IPS DF 4.7 (cell line): ENCODE results near the gene GID8.
"Not testable (repeated sequence)": the region's sequence is repeated elsewhere in the genome, so short reads cannot be mapped to it uniquely, and the experiment has no call there.

ENCODE experiments used
- DNase-seq: peaks from one replicate; pipeline ENCODE4 v3.0.0-alpha.2; 2013; ENCODE audit warnings: low spot score; ENCODE audit errors: extremely low read depth

The GID8 gene

DNA sequence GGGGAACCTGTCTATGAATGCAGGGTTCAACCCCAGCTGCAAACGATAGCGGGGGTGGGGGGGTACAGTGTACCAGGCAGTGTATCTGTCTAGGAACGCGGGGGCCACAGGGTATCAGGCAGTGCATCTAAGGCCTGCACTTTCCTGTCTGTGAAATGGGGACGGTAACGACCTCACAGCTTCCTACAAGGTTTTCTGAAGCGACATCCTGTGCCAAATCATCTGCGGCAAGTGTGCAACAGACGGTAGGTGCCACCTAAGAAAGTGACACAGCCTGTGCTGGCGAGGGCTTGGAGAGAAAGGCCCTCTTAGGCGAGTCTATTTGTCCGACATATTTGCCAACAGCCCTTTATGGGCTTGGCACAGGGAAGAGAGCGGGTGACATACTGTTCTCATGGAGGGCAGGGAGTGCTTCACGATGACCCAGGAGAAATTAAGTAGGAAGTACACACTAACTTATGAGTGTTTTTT, 15.5 kb upstream of the GID8 start:
- no peak for DNase-seq

DNA sequence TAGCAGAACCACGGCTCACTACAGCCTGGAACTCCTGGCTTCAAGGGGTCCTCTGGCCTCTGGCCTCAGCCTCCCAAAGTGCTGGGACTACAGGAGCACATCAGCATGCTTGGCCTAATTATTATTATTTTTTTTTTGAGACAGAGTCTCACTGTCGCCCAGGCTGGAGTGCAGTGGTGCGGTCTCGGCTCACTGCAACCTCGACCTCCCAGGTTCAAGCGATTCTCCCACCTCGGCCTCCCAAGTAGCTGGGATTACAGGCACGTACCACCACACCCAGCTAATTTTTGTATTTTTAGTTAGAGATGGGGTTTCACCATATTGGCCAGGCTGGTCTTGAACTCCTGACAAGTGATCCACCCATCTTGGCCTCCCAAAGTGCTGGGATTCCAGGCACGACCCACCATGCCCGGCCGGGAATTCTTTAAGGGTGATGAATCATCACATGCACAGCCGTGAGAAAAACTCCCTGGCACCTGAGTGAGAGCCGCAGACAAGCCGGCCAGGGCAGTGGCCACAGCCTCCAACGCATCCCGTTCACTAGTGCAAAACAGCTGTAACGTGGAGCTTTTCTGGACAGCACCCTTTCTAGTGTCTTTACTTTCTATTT, 14.8 kb upstream of the GID8 start:
- not testable (repeated sequence) for DNase-seq

DNA sequence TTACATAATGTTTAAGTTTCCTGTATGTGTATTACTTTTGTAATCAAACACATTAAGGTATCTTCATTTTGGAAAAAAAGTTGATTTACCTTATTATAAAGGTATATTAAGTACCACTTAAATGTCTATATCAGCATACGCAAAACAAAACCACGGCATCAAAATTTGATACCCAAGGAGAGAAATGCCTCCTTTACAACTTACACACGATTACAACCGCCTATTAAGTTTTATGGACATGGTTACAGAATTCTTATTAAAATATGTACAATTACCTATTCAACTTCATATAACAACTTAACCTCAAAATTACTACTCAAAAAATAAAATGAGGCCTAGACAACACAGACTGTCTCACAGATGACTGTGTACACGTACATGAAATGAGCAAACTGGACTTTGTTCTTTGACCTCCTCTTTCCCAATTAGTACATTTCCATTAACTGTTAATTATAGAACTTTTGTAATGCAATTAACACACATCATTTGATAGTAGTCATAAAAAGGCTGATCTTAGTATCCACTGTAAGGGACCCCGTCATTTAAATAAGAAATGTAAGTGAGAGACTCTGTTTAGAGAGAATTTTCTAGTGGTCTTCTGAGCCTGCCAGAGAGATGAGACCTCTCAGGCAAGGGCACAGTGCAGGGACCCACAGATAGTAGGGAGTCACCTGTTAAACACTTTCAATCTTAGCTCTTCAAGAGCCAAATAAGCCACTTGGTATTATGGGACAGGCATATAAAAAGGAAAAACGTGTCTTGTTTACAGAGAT, 14.1 kb upstream of the GID8 start:
- no peak for DNase-seq

DNA sequence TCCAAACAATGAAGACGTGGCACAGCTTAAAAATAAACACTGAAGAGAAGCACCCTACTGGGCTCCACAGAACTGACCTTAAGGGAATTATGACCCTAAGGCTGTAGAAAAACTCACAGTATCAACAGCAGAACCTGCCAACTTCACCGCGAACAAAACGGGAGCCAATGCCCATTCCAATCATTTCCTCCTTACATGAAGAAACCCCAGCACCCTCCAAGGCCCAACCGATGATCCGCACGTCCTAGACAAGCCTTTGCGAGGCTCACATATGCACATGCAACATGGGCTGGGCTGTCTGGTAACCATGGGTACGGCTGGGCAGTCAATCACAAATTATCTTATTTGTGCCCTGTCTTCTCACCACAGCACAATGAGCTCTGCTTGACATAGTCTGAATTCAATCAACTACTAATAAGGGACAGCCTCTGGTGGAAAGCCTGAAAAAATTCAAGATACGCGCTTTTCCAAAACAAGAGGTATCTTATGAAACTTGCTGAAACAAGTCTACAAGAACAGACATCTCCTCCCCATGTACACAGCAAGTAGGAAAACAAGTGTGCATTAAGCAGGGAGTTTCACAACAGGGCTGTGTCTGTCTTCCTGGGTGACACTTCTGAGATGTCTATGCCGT, 13.4 kb upstream of the GID8 start:
- no peak for DNase-seq

DNA sequence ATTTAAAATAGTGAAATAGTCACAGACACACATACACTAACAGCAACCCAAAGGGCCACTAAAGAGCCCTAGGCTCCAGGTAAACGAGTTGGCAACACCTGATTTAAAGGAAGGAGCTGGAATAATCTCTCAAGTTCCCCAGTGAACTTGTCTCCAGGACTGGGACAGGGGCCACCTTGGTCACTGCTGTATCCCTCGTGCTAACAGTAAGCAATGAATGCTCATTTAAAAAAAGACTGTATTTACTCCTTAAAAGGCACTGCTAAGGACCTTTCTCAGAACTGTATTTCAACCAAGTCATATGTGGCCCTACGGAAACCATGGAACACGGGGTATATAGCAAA, 12.9 kb upstream of the GID8 start:
- DNase-seq, result no peak

DNA sequence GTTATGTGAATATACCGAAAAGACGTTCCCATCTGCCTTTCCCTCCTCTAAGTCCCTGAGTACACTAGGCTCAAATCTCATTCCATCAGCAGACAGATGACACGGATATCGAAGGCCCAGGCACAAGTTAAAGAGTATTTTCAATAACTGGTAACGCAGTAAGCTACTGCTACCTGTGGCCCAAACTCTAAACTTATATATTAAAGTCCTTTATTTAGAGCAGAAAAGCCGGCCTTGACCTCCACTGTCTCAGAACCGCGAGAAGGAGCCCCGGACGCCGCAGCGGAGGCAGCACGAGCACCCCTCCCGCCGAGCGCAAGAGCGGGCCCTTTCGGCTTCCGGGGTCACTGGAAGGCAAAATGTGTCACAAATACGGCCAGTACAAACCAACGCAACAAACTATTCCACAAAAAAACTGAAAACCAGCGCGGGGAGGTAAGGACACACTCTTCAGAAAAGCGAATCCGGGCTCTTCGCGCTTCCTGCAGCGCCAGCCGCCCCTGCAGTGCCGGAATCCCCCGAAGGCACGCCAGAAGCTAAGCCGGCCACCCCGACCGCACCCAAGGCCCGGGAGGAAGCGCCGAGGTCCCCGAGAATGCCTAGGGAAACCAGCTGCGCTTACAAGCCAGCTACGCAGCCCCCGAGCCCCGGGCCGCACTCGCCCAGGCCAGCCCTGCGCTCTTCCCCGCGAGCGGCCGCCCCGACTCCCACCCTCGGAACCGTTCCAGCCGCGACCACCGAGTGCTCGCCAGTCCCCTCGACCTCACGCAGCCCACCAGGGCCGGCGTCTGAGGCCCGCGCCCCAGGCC, 12.3 kb upstream of the GID8 start:
- DNase-seq, result no peak

DNA sequence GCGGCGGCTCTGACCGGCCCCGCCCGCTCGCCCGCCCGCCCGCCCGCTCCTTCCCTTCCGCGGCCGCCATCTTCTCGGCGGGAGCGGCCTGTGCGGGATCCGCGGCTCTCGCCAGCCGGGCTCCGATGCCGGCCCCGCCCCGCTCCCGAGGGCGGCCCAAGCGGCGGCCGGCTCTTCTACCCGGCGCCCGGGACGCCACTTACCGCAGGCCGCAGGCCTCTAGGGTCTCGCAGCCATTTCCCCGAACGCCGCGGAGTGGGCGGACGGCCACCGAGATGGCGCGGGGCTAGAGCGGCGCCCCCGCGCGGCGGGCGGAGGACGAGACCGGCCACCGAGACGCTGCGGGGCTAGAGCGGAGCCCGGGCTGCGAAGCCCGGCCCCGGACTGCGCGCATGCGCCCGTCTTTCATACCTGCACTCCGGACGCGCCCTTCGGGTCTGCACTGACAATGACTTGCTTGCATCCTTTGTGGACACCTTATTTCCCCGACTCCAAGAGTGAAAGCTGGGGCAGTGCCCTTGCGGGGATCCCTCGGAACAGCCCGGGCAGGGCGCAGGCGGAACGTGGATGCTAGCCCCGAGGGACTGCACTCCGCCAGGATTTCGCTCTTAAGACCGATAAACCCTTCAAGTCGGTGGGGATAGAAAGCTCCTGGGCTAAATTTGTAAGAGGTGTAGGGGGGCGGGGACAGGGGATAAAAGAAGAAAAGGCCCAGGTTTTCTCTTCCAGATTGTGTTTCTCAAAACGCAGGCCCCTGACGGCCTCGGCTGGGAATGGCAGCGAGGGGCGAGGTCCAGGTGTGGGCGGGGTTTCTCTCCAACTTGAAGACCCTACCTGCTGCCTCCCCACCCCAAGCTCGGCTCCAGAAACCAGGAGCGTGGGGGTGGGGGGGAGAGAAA, 11.5 kb upstream of the GID8 start, which contains the start of gene DIDO1:
TSS of gene DIDO1 (minus strand) at position 277 of the 899 bp plus-strand sequence.
- no peak for DNase-seq

DNA sequence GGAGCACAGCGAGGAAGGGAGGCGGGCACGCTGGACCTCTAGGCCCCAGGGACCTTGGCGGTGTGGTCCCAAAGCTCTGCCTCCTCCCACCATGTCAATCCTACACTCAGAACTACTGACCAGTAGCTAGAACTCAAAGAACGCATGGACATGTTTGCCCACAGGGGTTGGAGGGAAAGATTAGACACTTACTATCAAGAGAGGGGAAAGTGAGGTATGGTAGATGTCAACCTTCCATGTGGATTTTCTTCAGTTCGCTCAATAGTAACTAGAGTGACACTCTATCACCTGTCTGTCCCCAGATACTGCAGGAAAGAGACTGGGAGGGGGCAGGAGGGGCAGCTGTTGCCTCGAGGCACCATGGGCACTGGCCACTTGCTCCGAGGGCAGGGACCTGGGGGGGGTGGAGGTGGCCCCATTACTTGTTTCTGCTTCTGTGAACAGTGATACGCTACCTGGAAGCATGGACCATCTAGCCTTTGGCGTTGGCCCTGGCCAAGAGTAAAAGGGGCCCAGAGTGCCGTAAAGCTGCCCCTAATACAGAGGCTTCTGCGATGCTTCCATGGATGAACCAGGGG, 10.7 kb upstream of the GID8 start:
- DNase-seq, result no peak

DNA sequence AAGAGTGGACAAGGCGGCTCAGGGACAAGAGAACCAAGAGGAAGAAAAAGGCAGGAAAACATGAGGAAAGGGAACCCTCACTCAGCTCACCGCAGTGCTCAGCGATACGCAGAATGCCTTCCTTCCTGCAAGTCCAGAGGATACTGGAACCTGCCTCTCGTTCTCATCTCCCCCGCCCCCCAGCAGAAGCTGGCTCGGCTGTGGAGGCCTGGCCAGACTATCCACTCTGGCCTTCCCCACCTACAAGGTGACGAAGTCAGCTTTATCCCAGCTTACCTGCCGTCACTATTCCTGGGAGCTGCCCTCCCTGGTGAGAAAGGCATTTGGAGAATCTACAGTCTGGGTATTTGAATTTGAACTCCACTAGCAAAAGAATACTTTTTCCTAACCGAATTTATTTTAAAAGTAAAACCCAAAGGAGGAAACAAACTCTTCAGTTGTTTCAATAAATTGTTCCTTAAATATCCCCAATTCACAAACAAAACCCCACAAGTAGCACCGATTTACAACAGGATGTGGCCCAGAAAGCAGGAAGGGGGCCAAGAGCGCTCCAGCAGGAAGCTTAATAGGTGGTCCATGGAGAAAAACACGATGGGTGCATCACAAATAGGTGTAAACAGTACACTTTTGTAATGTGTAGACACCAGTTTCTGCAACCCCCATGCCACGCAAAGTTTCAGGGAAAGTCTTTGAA, 9.6 kb upstream of the GID8 start:
- no peak for DNase-seq

DNA sequence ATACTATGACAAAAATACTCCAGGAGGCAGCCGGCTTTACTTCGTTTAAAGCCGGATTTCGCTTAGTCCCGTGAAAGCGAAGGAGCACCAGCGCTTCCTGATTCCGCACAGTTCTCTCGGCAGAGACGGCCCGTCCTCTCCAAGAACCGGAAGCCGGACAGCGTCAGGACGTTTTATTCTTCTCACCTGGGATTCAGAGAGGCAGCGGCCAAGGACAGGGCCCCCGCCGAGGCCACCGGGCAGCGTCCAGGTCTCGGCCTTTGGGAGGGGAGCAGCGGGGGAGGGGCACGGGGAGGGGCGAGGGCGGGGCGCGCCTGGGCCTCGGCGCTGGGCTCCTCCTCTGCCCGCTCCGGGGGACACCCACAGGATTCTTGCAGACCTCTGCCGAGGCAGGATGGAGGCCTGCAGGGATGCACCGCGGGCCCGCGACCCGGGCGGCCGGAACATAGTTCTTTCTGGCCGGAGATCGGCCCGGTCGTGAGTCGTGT, 8.9 kb upstream of the GID8 start:
- DNase-seq, result no peak

DNA sequence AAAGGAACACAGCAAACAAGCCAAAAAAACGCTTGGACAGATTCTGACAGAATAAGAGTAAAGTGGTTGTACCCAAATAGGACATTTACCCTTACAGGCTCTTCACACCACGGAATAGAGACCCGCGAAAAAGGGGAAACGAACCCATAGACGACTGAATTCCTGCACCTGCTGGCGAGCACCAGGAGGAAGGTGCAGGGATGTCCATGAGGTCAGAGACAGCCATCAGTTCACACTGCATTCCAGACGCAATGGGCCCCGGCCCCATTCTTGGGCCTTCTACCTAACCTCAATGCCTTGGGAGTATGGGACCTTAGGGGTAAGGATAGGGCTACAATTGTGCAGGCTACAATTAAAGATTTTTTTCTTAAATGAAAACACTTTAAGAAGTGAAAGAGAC, 6.5 kb upstream of the GID8 start:
- DNase-seq, result no peak

DNA sequence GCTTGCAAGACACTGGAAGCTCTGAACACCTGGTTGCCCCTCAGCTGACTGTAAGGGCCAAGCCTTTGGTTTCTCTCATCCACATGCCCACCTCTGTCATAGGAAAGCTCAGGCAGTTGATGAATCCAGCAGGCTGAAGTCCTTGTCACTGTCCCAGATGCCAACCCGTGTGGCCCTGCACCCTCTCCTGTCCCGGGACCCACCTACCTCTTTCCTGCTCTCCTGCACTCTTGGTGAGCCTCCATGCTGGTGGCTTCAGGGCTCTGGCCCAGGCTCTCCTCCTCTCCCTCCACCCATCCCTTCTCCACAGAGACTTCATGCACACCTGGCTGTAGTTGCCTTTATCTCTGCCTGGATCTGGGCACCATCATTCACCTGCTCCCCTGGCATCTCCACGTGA, 4.0 kb upstream of the GID8 start:
- DNase-seq, result no peak

DNA sequence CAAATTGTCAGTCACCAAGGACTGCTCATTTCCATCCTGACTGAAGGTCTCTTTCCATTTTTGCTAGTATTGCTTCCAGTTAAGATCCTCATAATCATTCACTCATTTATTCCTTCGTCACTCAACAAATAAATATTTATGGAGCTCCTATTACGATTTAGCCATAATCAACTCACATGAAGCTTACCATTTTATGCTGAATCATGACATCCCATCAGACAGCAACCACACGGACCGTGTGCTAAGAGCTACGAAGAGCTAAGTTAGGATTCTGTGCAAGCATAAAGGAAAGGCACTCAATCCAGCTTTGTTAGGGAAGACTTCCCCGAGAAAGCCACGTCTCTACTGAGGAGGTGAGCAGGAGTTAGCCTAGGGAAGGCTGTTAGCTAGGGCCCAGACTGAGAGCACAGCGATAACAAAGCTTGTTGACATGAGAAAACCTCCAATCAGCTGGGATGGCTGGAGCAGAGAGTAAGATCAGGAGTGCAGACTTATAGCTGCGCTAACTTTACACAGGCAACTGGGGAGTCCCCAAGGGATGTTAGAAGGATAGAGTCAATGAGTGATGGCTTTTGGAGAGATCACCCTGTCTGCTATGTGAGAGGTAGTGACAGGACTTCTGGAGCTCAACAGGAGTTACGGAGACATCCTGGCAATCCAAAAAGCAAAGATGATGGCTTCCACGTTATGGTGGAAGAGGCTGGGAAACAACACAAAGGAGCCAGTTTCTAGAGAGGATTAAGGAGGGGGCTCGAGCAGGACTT, 2.6 kb upstream of the GID8 start:
- no peak for DNase-seq

DNA sequence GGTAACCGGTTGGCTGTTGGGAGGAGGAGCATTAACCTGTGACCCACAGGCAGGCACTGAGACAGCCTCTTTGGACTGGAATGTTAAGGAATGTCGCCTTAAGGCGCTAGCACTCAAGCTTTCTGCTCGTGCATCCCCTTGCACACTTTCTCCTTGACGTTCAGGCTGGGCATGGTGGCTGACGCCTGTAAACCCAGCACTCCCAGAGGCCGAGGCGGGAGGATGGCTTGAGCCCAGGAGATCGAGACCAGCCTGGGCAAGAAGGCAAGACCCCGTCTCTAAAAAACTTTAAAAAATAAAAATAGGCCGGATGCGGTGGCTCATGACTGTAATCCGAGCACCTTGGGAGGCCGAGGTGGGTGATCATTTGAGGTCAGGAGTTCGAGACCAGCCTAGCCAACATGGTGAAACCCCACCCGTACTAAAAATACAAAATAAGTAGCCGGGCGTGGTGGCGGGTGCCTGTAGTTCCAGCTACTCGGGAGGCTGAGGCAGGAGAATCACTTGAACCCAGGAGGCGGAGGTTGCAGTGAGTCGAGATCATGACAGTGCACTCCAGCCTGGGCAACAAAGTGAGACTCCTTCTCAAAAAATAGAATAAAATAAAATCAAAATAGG, 1.9 kb upstream of the GID8 start:
- no peak for DNase-seq

DNA sequence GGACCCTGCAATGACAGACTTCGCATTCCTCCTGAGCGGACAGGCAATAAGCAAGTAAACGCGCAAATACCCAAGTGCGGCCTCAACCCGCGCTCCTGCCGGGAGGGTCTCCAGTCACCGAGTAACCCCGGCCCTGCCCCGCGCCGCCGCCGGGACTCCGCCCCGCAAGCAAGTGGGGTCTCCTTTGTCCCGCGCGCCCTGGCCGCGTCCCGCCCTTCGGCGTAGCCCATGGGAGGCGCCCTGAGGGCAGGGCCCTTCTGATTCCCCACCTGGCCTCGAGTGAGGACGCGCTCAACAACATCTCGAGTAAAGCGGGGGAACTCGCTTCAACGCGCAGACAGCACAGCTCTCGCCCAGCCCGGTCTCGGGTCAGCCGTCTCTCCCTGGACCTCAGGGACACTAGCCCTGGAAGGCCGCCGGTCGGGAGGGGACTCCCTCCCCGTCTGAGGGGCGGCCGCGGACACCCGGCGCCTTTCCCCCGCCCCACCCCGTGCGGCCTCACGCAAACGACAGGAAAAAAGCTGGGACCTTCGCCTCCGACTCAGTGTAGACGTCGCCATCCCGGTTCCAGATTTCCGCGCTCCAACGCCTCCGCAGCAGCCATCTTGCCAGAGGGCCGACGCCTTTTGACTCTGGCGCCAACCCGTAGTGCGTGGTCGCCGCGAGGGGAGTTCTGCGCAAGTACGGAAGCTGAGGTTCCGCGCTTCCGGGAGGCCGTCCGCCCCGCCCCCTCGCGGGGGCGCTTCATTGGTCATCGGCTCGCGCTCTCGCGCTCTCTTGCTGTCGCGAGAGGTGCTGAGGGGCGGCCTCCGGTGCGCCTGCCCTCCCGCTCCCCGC, 461 bp upstream of the GID8 start:
- DNase-seq, result no peak

DNA sequence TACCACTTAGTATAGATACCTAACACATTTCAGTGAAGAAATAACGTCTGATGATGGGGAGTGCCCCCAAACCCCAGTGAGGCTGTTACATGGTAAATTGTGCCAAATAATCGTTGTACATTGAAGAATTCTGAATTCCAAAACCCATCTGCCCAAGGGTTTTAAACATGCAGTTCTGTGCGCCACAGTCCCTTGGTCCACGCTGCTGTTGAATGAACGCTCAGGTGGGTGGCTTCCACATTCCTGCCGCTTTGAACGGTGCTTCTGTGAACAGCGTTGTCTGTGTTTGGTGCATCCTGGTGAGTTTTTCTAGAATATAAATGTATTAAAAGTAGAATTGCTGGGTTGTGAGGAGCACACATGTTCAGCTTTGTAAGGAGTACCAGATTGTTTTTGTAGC, 2.9 kb downstream of the GID8 start:
- DNase-seq, result no peak

DNA sequence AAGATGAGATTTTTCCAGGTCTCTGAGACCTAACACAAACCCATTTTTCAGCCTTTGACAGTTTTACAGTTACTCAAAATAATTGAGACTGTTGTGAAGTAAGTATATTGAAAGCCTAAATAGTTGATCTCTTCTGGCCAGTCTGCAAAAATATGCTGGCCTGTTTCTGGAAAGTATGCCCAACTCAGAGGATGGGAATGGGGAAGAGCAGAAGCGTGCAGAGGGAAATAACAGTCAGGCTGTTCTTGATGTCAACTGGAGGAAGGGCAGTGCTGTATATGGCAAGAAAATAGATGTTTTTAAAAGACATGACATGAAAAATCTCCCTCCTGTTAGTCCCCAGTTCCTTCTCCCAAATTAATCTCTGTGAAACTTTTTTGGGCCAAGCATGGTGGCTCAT, 3.8 kb downstream of the GID8 start:
- DNase-seq, result no peak

DNA sequence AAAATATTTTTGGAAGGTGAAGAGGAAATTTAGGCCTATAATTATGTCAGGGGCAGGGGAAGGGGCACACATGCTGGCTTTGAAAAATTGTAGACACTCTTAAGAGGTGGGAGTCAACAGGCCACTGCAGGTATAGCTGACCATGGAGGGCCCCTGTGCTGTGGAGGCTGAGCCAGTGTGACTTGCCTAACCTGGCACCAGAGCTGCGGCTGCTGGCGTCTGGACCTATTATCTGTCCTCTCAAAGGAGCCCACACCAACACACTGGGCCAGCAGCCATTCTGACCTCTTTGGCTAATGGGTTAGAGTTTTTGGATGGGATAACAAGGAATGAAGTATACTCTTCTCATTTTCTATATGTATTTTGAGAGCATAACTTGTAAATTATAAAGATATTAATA, 4.5 kb downstream of the GID8 start:
- no peak for DNase-seq
